H1 (cell line): ENCODE results near the gene AMPH. TPM values are rescaled to one million over a fixed set of nuclear protein-coding genes. Genes with fewer than 3 reads are reported as not detected.

Experiments
- CTCF ChIA-PET: fragments of 300-600 bp; sonication (Branson Sonifier 250); formaldehyde crosslinking; loops from one replicate; lab custom pipeline; 2021; ENCODE audit not compliant: partially characterized antibody; lab: Charles Lee
- POLR2A ChIA-PET: fragments of 300-600 bp; sonication (Branson Sonifier 250); formaldehyde crosslinking; loops from one replicate; lab custom pipeline; 2021; ENCODE audit warnings: inconsistent platforms; ENCODE audit not compliant: partially characterized antibody; lab: Charles Lee
- DNase-seq, 2 experiments: peaks; one replicate each; pipeline versions ENCODE4 v3.0.0 to v3.0.0-alpha.2; 2010 to 2022; ENCODE audit warnings: low spot score in 2 of 2, low read depth in 1 of 2, mixed read lengths in 1 of 2
- FAIRE-seq: peaks from 2 replicates; lab custom pipeline; 2011; peaks lifted over from hg19 to GRCh38; lab: Jason Lieb, UNC
- H2AFZ ChIP-seq: 2 replicates; pipeline ENCODE4 v1.8.1; 2012; ENCODE audit warnings: low read length, inconsistent platforms
- H2AK5ac ChIP-seq: 2 replicates; pipeline ENCODE4 v1.6.1; 2013; ENCODE audit warnings: low read depth, low read length
- H2BK120ac ChIP-seq: replicated peaks from 2 replicates; pipeline ENCODE3; 2013; ENCODE audit warnings: low read depth, low read length, inconsistent platforms
- H2BK12ac ChIP-seq: 2 replicates; pipeline ENCODE4 v1.6.1; 2013; ENCODE audit warnings: low read depth, low read length
- H2BK15ac ChIP-seq: 2 replicates; pipeline ENCODE4 v1.6.1; 2013; ENCODE audit warnings: low read length
- H2BK20ac ChIP-seq: 2 replicates; pipeline ENCODE4 v1.6.1; 2013; ENCODE audit warnings: low read length
- H2BK5ac ChIP-seq: 2 replicates; pipeline ENCODE4 v1.6.1; 2013; ENCODE audit warnings: low read depth, low read length
- H3K14ac ChIP-seq: 2 replicates; pipeline ENCODE4 v1.6.1; 2013; ENCODE audit warnings: inconsistent platforms; ENCODE audit not compliant: insufficient read length
- H3K18ac ChIP-seq: 2 replicates; pipeline ENCODE4 v1.6.1; 2013; ENCODE audit warnings: low read length; ENCODE audit errors: extremely low read depth
- H3K23ac ChIP-seq: 2 replicates; pipeline ENCODE4 v1.6.1; 2013; ENCODE audit warnings: inconsistent platforms; ENCODE audit not compliant: insufficient read length
- H3K23me2 ChIP-seq: 2 replicates; pipeline ENCODE4 v1.6.1; 2013; ENCODE audit warnings: low read depth, low read length
- H3K27ac ChIP-seq: 2 replicates; pipeline ENCODE4 v1.6.1; 2011; ENCODE audit warnings: low read depth, low read length, inconsistent platforms
- H3K27me3 ChIP-seq, 4 experiments: replicated peaks in 1 of 4; 1 replicate in 1 of 4; 2 replicates in 3 of 4; pipeline versions ENCODE4 v1.6.1 to v1.8.1; 2011 to 2013; ENCODE audit warnings: low read length in 3 of 4, mild to moderate bottlenecking in 3 of 4, inconsistent platforms in 2 of 4, mixed read lengths in 2 of 4, moderate library complexity in 1 of 4; ENCODE audit not compliant: control insufficient read depth in 3 of 4, insufficient read depth in 3 of 4; ENCODE audit errors: extremely low read depth in 1 of 4
- H3K36me3 ChIP-seq, 4 experiments: 2 replicates each; pipeline versions ENCODE4 v1.6.1 to v1.8.1; 2011 to 2013; ENCODE audit warnings: mild to moderate bottlenecking in 4 of 4, low read length in 3 of 4, moderate library complexity in 2 of 4, control low read depth in 1 of 4, inconsistent platforms in 1 of 4; ENCODE audit not compliant: insufficient read depth in 4 of 4, control insufficient read depth in 2 of 4
- H3K4ac ChIP-seq: replicated peaks from 2 replicates; pipeline ENCODE3; 2013; ENCODE audit warnings: low read length, low read depth, mixed read lengths, inconsistent platforms; ENCODE audit not compliant: insufficient read length
- H3K4me1 ChIP-seq, 4 experiments: replicated peaks in 1 of 4; 1 replicate in 1 of 4; 2 replicates in 3 of 4; pipeline versions ENCODE4 v1.6.1 to v1.8.1; 2011 to 2013; ENCODE audit warnings: low read length in 3 of 4, inconsistent platforms in 2 of 4, mixed read lengths in 1 of 4; ENCODE audit not compliant: insufficient read depth in 4 of 4, control insufficient read depth in 3 of 4
- H3K4me2 ChIP-seq, 2 experiments: 2 replicates each; pipeline versions ENCODE4 v1.6.1 to v1.8.1; 2011 to 2013; ENCODE audit warnings: low read depth in 2 of 2, low read length in 2 of 2, control low read depth in 1 of 2, inconsistent platforms in 1 of 2, mild to moderate bottlenecking in 1 of 2; ENCODE audit not compliant: insufficient read depth in 1 of 2
- H3K4me3 ChIP-seq, 4 experiments: fragments of 200-600, 300-600 bp in 1 of 4; sonication (generic), shearing (Covaris generic), sonication (Bioruptor Twin) in 1 of 4; 2 replicates each; pipeline versions ENCODE4 v1.5.1 to v1.8.1; 2011 to 2016; ENCODE audit warnings: low read length in 4 of 4, low read depth in 3 of 4, control low read depth in 2 of 4, inconsistent platforms in 2 of 4, mild to moderate bottlenecking in 2 of 4, mixed read lengths in 1 of 4, moderate library complexity in 1 of 4; ENCODE audit not compliant: insufficient read depth in 2 of 4; ENCODE audit errors: extremely low read depth in 1 of 4
- H3K56ac ChIP-seq: replicated peaks from 2 replicates; pipeline ENCODE3; 2013; ENCODE audit warnings: low read depth, mild to moderate bottlenecking, mixed read lengths, low read length, inconsistent platforms; ENCODE audit not compliant: insufficient read length
- H3K79me1 ChIP-seq: 2 replicates; pipeline ENCODE4 v1.6.1; 2013; ENCODE audit warnings: low read depth, low read length, control low read depth
- H3K79me2 ChIP-seq, 2 experiments: 2 replicates each; pipeline versions ENCODE4 v1.6.1 to v1.8.1; 2012 to 2013; ENCODE audit warnings: low read length in 2 of 2, mild to moderate bottlenecking in 2 of 2, inconsistent platforms in 1 of 2; ENCODE audit not compliant: insufficient read depth in 2 of 2, control insufficient read depth in 1 of 2
- H3K9ac ChIP-seq, 4 experiments: replicated peaks in 1 of 4; 1 replicate in 1 of 4; 2 replicates in 3 of 4; pipeline versions ENCODE4 v1.6.1 to v1.8.1; 2011 to 2013; ENCODE audit warnings: low read depth in 3 of 4, low read length in 3 of 4, control low read depth in 2 of 4, mild to moderate bottlenecking in 2 of 4, moderate library complexity in 2 of 4, inconsistent platforms in 1 of 4; ENCODE audit errors: extremely low read depth in 1 of 4
- H3K9me3 ChIP-seq, 2 experiments: 2 replicates each; pipeline versions ENCODE4 v1.6.1 to v1.8.1; 2012 to 2013; ENCODE audit warnings: mild to moderate bottlenecking in 2 of 2, moderate library complexity in 2 of 2, control low read depth in 1 of 2, inconsistent platforms in 1 of 2, low read depth in 1 of 2, low read length in 1 of 2, mixed read lengths in 1 of 2; ENCODE audit not compliant: insufficient read depth in 2 of 2
- H4K20me1 ChIP-seq, 2 experiments: replicated peaks in 1 of 2; 2 replicates each; pipeline versions ENCODE3 to v1.8.1; 2011 to 2013; ENCODE audit warnings: inconsistent platforms in 2 of 2, low read length in 2 of 2, mild to moderate bottlenecking in 1 of 2; ENCODE audit not compliant: insufficient read depth in 2 of 2, control insufficient read depth in 1 of 2
- H4K5ac ChIP-seq: 2 replicates; pipeline ENCODE4 v1.6.1; 2013; ENCODE audit warnings: low read length, low read depth, mixed read lengths, inconsistent platforms; ENCODE audit not compliant: insufficient read length
- H4K8ac ChIP-seq: 2 replicates; pipeline ENCODE4 v1.8.0; 2013; ENCODE audit warnings: mild to moderate bottlenecking, moderate library complexity, low read length, inconsistent platforms; ENCODE audit not compliant: insufficient read depth; ENCODE audit errors: extremely low read depth
- H4K91ac ChIP-seq: replicated peaks from 2 replicates; pipeline ENCODE3; 2013; ENCODE audit warnings: low read length, mixed read lengths, inconsistent platforms; ENCODE audit not compliant: insufficient read length
- CHD1 ChIP-seq: IDR thresholded peaks from 2 replicates; pipeline ENCODE4 v1.6.1; 2012; ENCODE audit warnings: low read depth, low read length, improper control_type of control experiment
- FOSL1 ChIP-seq: IDR thresholded peaks from 2 replicates; pipeline ENCODE4 v1.6.1; 2011; ENCODE audit warnings: mild to moderate bottlenecking, low read depth, low read length, moderate library complexity; ENCODE audit not compliant: insufficient read depth
- KDM1A ChIP-seq: fragments of 200-600, 300-600 bp; sonication (generic); IDR thresholded peaks from 2 replicates; pipeline ENCODE4 v1.7.1; 2016; ENCODE audit warnings: mild to moderate bottlenecking, low read length, borderline replicate concordance
- KDM5A ChIP-seq: fragments of 200-600 bp; IDR thresholded peaks from 2 replicates; pipeline ENCODE4 v1.7.1; 2012; ENCODE audit warnings: mild to moderate bottlenecking, low read length, inconsistent platforms, mixed read lengths
- RFX5 ChIP-seq: IDR thresholded peaks from 2 replicates; pipeline ENCODE4 v1.6.1; 2011; ENCODE audit warnings: low read depth, low read length, improper control_type of control experiment, borderline replicate concordance
- WGBS, 2 experiments: shearing (Covaris generic) in 1 of 2; methylation state at CpG; one replicate each; pipeline versions ENCODE4 v1.1.6 to v1.1.7; 2013 to 2015; ENCODE audit warnings: low lambda C conversion rate in 2 of 2, mixed read lengths in 2 of 2, inconsistent platforms in 1 of 2, low coverage in 1 of 2, missing lambda C conversion rate in 1 of 2; ENCODE audit not compliant: insufficient replicate concordance in 2 of 2, insufficient coverage in 1 of 2, insufficient read length in 1 of 2; ENCODE audit errors: extremely low coverage in 1 of 2, missing lambda C conversion rate in 1 of 2; 5-methylcytosine and 5-hydroxymethylcytosine counted together
- polyA plus RNA-seq, 7 experiments: library from polyadenylated mRNA; depleted of rRNA in 3 of 7; stranded (reverse) in 5 of 7; unstranded in 2 of 7; fragments of >200 nt in 5 of 7; fragments of 200-250 nt in 2 of 7; gene quantifications; 1 replicate in 5 of 7; 2 replicates in 1 of 7; 4 replicates in 1 of 7; pipeline versions ENCODE4 v1.2.1 to v1.2.3, GENCODE V29; 2011 to 2013; ENCODE audit warnings: missing spikeins in 2 of 7, mixed read lengths in 2 of 7
- total RNA-seq: library from RNA; stranded (reverse); fragmentation: NEBNext Ultra II Directional; extraction: Animal tissue kit (Norgen Biotek cat#: 25700); gene quantifications from 2 replicates; pipeline ENCODE4 v1.2.1, GENCODE V29; 2021
- TF ChIP-seq, protein P1 (sequence below): IDR thresholded peaks from 2 replicates; pipeline ENCODE4 v1.6.1; 2012; ENCODE audit warnings: inconsistent platforms

Gene AMPH
- total and polyA plus RNA-seq, 2 of the 8 experiments (the other 6 are each of a cell fraction or from before 2014, with no cell fraction given) = 7.3 to 12.2 TPM

DNA sequence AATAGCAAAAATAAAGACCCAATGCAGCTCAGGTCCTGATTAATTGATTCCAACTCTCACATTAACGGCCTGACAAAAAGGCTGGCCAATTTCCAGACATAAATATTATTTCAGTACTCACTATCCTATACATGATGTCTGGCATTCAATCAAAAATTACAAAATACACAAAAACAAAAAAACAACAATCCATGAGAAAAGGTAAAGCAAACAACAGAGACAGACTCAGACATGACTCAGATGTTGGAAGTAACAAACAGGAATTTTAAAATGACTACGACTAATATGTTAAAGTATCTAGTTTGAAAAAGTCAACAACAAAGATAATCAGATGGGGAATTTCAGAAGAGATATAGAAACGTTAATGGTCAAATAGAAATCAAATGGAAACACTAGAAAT is 152.8 kb downstream of the AMPH start:
- Histone ChIP-seq H3K23me2 (no peaks in the 10 kb centered on the region), H2BK20ac (no peak overlapping the region), H2BK12ac (no peak overlapping the region), H3K36me3 (no peaks in the 10 kb centered on the region), H4K91ac (no peak overlapping the region), H2BK15ac (no peak overlapping the region), H3K4me1 (no peaks in the 10 kb centered on the region), H3K27me3 (no peaks in the 10 kb centered on the region), H3K79me1 (no peaks in the 10 kb centered on the region), H4K8ac (no peak overlapping the region), H4K20me1 (no peaks in the 10 kb centered on the region), H2BK120ac (no peak overlapping the region), H3K18ac (no peak overlapping the region), H3K27ac (no peak overlapping the region), H3K14ac (no peak overlapping the region), H4K5ac (no peak overlapping the region), H2AK5ac (no peak overlapping the region), H3K9me3 (no peaks in the 10 kb centered on the region), H3K23ac (no peak overlapping the region), H3K56ac (no peak overlapping the region), H3K79me2 (no peaks in the 10 kb centered on the region), H2BK5ac (no peak overlapping the region), H3K4me3 (no peak overlapping the region), H3K4me2 (no peak overlapping the region), H2AFZ (no peak overlapping the region), H3K9ac (no peak overlapping the region), H3K4ac (no peak overlapping the region)
- FAIRE-seq = no peak
- no peak for DNase-seq
- 57% methylated on average over 3 of the region's 3 CpGs; no CpG with 5 or more reads in 1 of the 2 experiments for WGBS, 2 experiments
- POLR2A ChIA-PET = no interaction called here
- TF ChIP-seq, protein P1, sequence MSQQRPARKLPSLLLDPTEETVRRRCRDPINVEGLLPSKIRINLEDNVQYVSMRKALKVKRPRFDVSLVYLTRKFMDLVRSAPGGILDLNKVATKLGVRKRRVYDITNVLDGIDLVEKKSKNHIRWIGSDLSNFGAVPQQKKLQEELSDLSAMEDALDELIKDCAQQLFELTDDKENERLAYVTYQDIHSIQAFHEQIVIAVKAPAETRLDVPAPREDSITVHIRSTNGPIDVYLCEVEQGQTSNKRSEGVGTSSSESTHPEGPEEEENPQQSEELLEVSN = no peak
- TF ChIP-seq KDM1A (no peak), FOSL1 (no peak), CHD1 (no peak), KDM5A (no peak), RFX5 (no peak)
- CTCF ChIA-PET = interaction anchor here (0.5 kb wide), 1 partner anchor 1496 kb away, joined by 3 read pairs; no protein-coding TSS in a partner anchor
